ENCODE results near the gene FOCAD.

Gene FOCAD

DNA sequence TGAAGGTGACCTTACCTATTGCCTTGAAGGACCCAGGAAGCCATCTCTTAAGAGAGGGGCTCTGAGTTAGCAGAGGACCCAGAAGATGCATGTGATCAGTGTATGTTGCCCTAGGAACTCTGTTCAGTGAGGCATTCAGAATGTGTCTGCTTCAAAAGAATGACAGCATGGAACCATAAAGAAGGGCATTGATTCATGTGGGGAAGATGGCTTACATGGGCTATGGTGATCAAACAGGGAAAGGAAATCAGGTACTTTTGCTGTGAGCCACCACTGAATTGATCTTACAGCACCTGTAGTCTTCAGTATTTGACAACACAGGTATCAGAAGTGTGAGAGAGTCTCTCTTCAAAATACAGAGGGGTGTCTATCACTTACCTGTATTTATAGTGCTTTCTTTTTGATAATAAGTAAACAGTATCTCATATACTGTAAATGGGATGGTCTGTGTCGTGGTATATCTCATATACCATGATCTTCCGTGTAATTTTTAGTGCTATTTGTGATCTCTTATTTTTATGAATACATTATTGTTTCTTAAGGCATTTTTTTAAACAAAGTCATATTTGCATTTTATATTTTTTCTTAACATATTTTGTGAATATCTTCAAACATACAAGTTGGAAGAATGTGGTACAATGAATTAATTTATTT is 57.0 kb downstream of the FOCAD start:
- Mint-ChIP-seq H3K9me3 (no peaks in the 10 kb centered on the region), H3K36me3 (ENCODE audit: low read depth) (peaks cover 49% of the 10 kb centered on the region), H3K4me1 (no peaks in the 10 kb centered on the region), H3K27ac (no peak overlapping the region), H3K27me3 (ENCODE audit: low read depth, poor library complexity) (no peaks in the 10 kb centered on the region), H3K4me3 (no peak overlapping the region)
- TF ChIP-seq, protein P1, sequence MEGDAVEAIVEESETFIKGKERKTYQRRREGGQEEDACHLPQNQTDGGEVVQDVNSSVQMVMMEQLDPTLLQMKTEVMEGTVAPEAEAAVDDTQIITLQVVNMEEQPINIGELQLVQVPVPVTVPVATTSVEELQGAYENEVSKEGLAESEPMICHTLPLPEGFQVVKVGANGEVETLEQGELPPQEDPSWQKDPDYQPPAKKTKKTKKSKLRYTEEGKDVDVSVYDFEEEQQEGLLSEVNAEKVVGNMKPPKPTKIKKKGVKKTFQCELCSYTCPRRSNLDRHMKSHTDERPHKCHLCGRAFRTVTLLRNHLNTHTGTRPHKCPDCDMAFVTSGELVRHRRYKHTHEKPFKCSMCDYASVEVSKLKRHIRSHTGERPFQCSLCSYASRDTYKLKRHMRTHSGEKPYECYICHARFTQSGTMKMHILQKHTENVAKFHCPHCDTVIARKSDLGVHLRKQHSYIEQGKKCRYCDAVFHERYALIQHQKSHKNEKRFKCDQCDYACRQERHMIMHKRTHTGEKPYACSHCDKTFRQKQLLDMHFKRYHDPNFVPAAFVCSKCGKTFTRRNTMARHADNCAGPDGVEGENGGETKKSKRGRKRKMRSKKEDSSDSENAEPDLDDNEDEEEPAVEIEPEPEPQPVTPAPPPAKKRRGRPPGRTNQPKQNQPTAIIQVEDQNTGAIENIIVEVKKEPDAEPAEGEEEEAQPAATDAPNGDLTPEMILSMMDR (IDR thresholded peaks at IDR 0.05), result no peak
- no peak for DNase-seq

DNA sequence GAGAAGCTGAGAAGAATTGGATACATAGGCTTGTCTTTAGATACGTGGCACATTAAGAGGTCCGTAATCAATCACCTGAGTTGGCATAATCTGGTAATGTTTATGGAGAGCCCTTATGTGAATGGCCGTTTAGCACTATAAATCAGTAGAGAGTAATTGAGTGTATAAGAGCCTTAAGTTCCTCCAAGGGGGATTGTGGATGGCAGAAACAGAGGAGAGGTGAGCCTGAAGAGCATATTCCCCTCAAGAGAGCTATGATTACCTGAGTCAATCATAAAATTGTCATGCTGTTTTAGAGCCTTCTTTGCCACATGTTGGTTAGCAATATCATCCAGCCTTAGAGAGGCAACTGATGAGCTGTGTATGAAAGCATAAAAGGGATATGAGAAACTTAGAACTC is 58.8 kb downstream of the FOCAD start:
- H3K4me1 Mint-ChIP-seq, result no peaks in the 10 kb centered on the region
- no peak overlapping the region for H3K4me3 Mint-ChIP-seq
- H3K9me3 Mint-ChIP-seq, result no peaks in the 10 kb centered on the region
- no peaks in the 10 kb centered on the region for H3K27me3 Mint-ChIP-seq (ENCODE audit: low read depth, poor library complexity)
- H3K36me3 Mint-ChIP-seq (ENCODE audit: low read depth), result peaks cover 34% of the 10 kb centered on the region
- H3K27ac Mint-ChIP-seq, result no peak overlapping the region
- TF ChIP-seq, protein P1 (IDR thresholded peaks at IDR 0.05), result no peak
- no peak for DNase-seq

DNA sequence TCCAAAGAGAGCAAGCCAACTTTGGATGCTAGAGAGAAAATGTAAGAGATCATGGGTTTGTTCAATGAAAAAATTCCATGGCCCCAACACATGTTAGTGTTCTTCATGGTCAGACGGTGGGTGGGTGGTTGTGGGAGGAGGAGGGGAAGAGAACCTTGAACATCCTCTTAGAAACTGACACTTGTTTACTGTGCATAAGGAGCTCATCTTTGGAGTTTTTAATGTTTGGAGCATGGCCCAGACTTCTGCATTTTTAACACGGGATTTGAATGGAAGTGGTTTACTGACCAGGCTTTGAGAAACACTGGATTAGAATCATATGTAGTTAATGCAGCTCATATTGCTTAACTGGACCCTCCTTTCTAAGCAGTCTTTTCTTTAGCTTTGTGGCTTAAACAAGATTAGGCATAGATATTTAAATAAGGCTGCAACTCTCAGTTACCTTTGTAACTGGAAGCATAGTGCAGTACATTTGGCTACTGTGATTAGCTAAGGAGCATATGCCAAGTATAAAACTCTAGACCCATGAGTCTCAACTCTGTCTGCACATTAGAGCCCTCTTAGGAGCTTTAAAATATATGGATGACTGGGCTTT is 60.1 kb downstream of the FOCAD start:
- Mint-ChIP-seq H3K36me3 (ENCODE audit: low read depth) (peaks cover 26% of the 10 kb centered on the region), H3K27ac (peak overlapping the region; percentile 53), H3K9me3 (no peaks in the 10 kb centered on the region), H3K4me1 (no peaks in the 10 kb centered on the region), H3K4me3 (no peak overlapping the region), H3K27me3 (ENCODE audit: low read depth, poor library complexity) (no peaks in the 10 kb centered on the region)
- no peak for DNase-seq
- TF ChIP-seq, protein P1 (IDR thresholded peaks at IDR 0.05), result no peak

DNA sequence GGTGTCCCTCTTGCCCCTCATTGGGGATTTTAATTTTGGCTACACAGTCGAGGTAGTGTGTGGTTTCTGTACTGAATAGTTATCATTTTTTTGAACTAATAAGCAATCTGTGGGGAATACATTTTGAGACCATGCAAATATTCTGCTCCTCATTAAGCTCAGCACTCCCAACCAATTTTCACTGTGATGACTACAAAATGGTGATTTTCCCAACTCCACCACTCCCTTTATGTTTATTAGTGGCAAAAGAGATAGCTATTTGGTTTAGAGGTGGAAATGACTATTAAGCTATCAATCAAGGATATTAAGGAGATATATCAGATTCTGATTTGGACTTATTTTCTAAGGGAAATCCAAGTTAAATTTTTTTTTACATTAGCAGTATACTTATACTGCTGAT is 62.9 kb downstream of the FOCAD start:
- H3K4me1 Mint-ChIP-seq, result peaks cover 5% of the 10 kb centered on the region
- peak overlapping the region; percentile 21 for H3K27ac Mint-ChIP-seq
- no peak overlapping the region for H3K4me3 Mint-ChIP-seq
- H3K9me3 Mint-ChIP-seq, result peaks cover 5% of the 10 kb centered on the region
- H3K27me3 Mint-ChIP-seq (ENCODE audit: low read depth, poor library complexity), result no peaks in the 10 kb centered on the region
- DNase-seq, result no peak
- peaks cover 20% of the 10 kb centered on the region for H3K36me3 Mint-ChIP-seq (ENCODE audit: low read depth)
- TF ChIP-seq, protein P1 (IDR thresholded peaks at IDR 0.05), result no peak

DNA sequence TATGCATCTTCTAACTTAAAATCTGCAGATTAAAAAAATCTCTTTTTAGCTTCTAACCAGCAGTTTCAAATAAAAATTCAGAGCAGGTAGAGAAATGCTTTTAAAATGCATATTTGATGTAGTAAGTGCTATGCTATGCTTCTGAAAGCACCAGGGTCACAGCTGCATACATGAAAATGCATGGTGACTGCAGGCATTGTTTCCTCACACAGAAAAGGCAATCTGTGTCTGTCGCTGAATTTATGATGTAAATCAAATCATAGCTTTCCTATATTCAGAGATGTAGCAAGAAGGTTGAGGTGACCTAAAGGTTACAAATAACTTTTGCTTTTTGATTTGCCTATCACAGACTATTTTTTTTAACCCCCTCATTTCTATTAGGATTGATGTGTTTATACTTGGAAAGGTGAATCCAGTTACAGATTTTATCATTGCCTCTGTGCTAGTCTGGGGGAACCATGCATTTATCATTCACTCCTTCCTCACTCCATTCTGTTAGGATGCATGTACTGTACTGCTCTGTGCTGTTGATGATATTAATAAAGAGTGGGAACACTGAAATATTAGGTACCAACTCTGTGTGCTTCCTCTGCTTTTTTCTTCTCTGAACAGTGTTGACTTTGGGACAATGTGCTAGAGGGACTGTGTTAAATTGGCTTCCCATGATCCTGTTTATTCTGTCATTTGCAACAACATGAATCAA is 65.6 kb downstream of the FOCAD start:
- H3K4me1 Mint-ChIP-seq, result peaks cover 5% of the 10 kb centered on the region

More for the DNA sequence above, 65.6 kb downstream of the FOCAD start:
- Mint-ChIP-seq H3K27ac (no peak overlapping the region), H3K4me3 (no peak overlapping the region), H3K36me3 (ENCODE audit: low read depth) (peaks cover 17% of the 10 kb centered on the region), H3K9me3 (peaks cover 5% of the 10 kb centered on the region), H3K27me3 (ENCODE audit: low read depth, poor library complexity) (no peaks in the 10 kb centered on the region)
- no peak for DNase-seq
- TF ChIP-seq, protein P1 (IDR thresholded peaks at IDR 0.05), result no peak

Data from nephron progenitor cell (in vitro differentiated cells).